ENCODE measurements around the gene CD209. TPM values are rescaled to one million over a fixed set of nuclear protein-coding genes. Genes with fewer than 3 reads are reported as not detected.

CD209 gene, protein sequence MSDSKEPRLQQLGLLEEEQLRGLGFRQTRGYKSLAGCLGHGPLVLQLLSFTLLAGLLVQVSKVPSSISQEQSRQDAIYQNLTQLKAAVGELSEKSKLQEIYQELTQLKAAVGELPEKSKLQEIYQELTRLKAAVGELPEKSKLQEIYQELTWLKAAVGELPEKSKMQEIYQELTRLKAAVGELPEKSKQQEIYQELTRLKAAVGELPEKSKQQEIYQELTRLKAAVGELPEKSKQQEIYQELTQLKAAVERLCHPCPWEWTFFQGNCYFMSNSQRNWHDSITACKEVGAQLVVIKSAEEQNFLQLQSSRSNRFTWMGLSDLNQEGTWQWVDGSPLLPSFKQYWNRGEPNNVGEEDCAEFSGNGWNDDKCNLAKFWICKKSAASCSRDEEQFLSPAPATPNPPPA
- not detected for polyA plus RNA-seq (2013, experiment 1 of 2)
- not detected for polyA plus RNA-seq (2013, experiment 2 of 2)

DNA sequence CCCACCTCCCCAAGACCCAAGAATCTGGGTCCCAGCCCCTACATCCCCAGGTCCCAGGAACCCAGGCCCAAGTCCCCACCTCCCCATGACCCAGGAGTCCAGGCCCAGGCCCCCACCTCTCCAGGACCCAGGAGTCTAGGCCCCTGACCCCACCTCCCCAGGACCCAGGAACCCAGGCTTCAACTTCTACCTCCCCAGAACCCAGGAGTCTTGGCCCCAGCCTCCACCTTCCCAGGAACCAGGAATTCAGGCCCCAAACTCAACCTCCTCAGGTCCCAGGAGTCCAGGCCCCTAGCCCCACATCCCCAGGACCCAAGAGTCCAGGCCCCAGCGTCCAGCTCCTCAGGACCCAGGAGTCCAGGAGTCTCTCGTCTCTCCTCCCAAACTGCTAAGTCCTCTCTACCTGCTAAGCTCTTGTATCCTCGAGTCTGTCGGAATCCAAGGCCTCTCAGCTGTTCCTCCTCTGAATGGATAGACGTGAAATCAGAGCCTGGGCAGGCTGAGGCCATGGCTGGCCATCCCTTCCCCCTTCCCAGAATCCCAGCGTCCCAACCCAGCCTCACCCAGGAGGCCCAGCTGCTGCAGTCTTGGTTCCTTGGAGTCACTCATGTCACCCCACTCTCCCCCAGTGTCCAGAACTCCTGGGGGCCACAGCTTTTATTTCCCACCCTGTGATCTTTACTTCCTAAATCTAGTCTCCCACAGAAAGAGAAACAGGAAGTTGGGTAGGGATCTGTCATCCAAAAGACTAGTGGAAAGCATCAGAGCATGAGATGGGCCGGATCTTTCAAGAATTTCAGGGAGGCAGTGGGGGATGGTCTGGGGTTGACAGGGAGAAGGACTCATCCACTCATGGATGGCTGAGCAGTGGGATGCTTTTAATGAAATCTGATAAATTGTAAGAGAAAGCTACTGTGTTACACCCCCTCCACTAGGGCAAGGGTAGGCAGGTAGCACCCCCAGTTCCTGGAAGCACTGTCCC is at the start of gene CD209:
Gene CD209, minus strand, starts transcription at position 632 of the 982 bp plus-strand sequence. Its CDS starts 23 bp downstream, at position 609.
- DNase-seq (ENCODE audit: low spot score): no peak
- Histone ChIP-seq H3K4me2 (ENCODE audit: insufficient read depth, low read length, poor library complexity, severe bottlenecking) (no peak within 1 kb of the TSS), H3K9me3 (replicated peaks in 1 of 2; ENCODE audit: control insufficient read depth in 2 of 2, insufficient read depth in 1 of 2, low read depth in 1 of 2, low read length in 2 of 2) (peaks cover 0 to 3% of the 10 kb centered on the region in 2 donors), H3K4ac (ENCODE audit: low read length) (no peak within 1 kb of the TSS), H3K23ac (ENCODE audit: low read depth, low read length, poor library complexity) (no peak within 1 kb of the TSS), H3K27ac (replicated peaks; ENCODE audit: low read length) (no peak within 1 kb of the TSS), H2AK5ac (ENCODE audit: low read depth, low read length) (peak within 1 kb of the TSS; percentile 22), H3K79me1 (ENCODE audit: low read depth, low read length) (no peaks in the 10 kb centered on the region), H2BK12ac (ENCODE audit: low read length) (no peak within 1 kb of the TSS), H2BK120ac (ENCODE audit: low read depth, low read length) (no peak within 1 kb of the TSS), H2BK15ac (ENCODE audit: low read length) (no peak within 1 kb of the TSS), H2BK5ac (ENCODE audit: low read length) (no peak within 1 kb of the TSS), H3K14ac (ENCODE audit: low read length) (no peak within 1 kb of the TSS), H3K4me3 (ENCODE audit: low read length in 2 of 2) (no peak within 1 kb of the TSS), H3K18ac (ENCODE audit: low read length) (peak within 1 kb of the TSS; percentile 24), H2AFZ (ENCODE audit: low read length) (peak within 1 kb of the TSS; percentile 23), H4K91ac (ENCODE audit: low read depth, low read length, poor library complexity) (no peak within 1 kb of the TSS), H3K4me1 (ENCODE audit: control insufficient read depth in 2 of 2, insufficient read depth in 1 of 2, low read depth in 1 of 2, low read length in 2 of 2) (no peaks in the 10 kb centered on the region), H4K8ac (ENCODE audit: low read depth, low read length) (no peak within 1 kb of the TSS), H3K9ac (ENCODE audit: low read depth, low read length, poor library complexity) (no peak within 1 kb of the TSS), H3K36me3 (replicated peaks in 1 of 2; ENCODE audit: control insufficient read depth in 2 of 2, insufficient read depth in 2 of 2, low read length in 2 of 2) (no peaks in the 10 kb centered on the region), H3K27me3 (ENCODE audit: control insufficient read depth in 3 of 3, insufficient read depth in 3 of 3, low read depth in 1 of 3, low read length in 3 of 3) (peaks cover 0 to 3% (median 0%) of the 10 kb centered on the region in 3 experiments)
- WGBS, 2 donors (ENCODE audit: extremely low coverage in 2 of 2, insufficient read length in 2 of 2, insufficient replicate concordance in 1 of 2): no CpG with 5 or more reads among the region's 7 CpGs

DNA sequence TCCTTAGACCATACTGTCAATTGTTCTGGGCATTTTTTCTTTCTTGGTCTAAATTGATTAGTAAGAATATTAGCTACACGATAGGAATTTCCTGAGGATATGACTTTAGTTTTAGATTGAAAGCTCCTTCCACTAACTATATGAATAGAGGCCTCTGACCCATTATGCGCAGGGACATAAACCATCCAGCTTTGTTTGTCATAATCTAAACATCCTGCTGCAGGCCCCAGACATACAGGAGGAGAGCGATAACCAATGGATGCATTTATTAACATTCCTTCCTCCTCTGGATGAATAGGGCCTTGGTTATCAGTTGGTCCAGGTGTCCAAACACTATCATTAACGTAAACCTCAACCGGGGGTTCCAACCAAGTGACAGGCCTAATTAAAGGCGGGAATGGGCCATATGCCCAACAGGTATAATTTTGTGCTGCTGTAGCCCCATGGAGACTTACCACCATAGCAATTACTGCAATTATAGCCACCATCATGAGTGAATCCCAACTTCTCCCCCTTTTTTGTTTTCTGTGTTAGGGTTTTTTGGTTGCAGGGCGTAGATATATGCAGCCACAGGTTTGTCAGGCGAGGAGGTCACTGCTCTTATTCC is 48.3 kb upstream of the CD209 start:
- peaks cover 0 to 2% of the 10 kb centered on the region in 2 donors for H3K4me1 ChIP-seq (ENCODE audit: control insufficient read depth in 2 of 2, insufficient read depth in 1 of 2, low read depth in 1 of 2, low read length in 2 of 2)
- H2BK120ac ChIP-seq (ENCODE audit: low read depth, low read length): no peak overlapping the region
- peaks cover 0 to 2% of the 10 kb centered on the region in 2 donors for H3K9me3 ChIP-seq (replicated peaks in 1 of 2; ENCODE audit: control insufficient read depth in 2 of 2, insufficient read depth in 1 of 2, low read depth in 1 of 2, low read length in 2 of 2)
- peaks cover under 1% of the 10 kb centered on the region for H3K79me1 ChIP-seq (ENCODE audit: low read depth, low read length)
- H2BK12ac ChIP-seq (ENCODE audit: low read length): no peak overlapping the region
- no peak overlapping the region for H3K9ac ChIP-seq (ENCODE audit: low read depth, low read length, poor library complexity)
- H2BK5ac ChIP-seq (ENCODE audit: low read length): no peak overlapping the region
- H3K18ac ChIP-seq (ENCODE audit: low read length): no peak overlapping the region
- no CpG with 5 or more reads among the region's 8 CpGs for WGBS, 2 donors (ENCODE audit: extremely low coverage in 2 of 2, insufficient read length in 2 of 2, insufficient replicate concordance in 1 of 2)
- H3K23ac ChIP-seq (ENCODE audit: low read depth, low read length, poor library complexity): no peak overlapping the region
- no peak overlapping the region for H3K27ac ChIP-seq (replicated peaks; ENCODE audit: low read length)
- H3K4me2 ChIP-seq (ENCODE audit: insufficient read depth, low read length, poor library complexity, severe bottlenecking): no peak overlapping the region
- no peaks in the 10 kb centered on the region for H3K36me3 ChIP-seq (replicated peaks in 1 of 2; ENCODE audit: control insufficient read depth in 2 of 2, insufficient read depth in 2 of 2, low read length in 2 of 2)
- no peak overlapping the region for H2AFZ ChIP-seq (ENCODE audit: low read length)
- H4K91ac ChIP-seq (ENCODE audit: low read depth, low read length, poor library complexity): no peak overlapping the region
- peaks cover 0 to 36% (median 1%) of the 10 kb centered on the region in 3 experiments for H3K27me3 ChIP-seq (ENCODE audit: control insufficient read depth in 3 of 3, insufficient read depth in 3 of 3, low read depth in 1 of 3, low read length in 3 of 3)
- no peak overlapping the region for H3K14ac ChIP-seq (ENCODE audit: low read length)
- no peak for DNase-seq (ENCODE audit: low spot score)
- H3K4me3 ChIP-seq (ENCODE audit: low read length in 2 of 2): no peak overlapping the region
- no peak overlapping the region for H4K8ac ChIP-seq (ENCODE audit: low read depth, low read length)
- H2BK15ac ChIP-seq (ENCODE audit: low read length): no peak overlapping the region
- no peak overlapping the region for H3K4ac ChIP-seq (ENCODE audit: low read length)
- H2AK5ac ChIP-seq (ENCODE audit: low read depth, low read length): no peak overlapping the region

DNA sequence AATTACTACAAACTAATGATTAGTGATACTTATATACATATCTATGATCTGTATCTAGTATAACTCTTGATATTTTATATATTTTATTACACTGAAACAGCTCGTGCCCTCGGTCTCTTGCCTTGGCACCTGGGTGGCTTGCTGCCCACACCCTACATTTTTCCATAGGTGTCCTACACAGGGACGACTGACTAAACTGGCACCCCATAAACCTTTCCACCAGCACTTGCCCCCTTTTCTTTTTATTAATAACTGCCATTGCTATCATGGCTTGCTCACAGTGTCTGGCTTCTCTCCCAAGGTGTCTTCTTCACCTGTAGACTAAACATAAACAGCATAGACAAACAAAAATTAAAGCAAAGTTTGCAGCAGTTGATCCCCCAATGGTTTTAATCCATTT is 46.2 kb upstream of the CD209 start:
- peaks cover 6 to 55% (median 21%) of the 10 kb centered on the region in 3 experiments for H3K27me3 ChIP-seq (ENCODE audit: control insufficient read depth in 3 of 3, insufficient read depth in 3 of 3, low read depth in 1 of 3, low read length in 3 of 3)
- no peak overlapping the region for H2BK15ac ChIP-seq (ENCODE audit: low read length)
- no peak overlapping the region for H3K14ac ChIP-seq (ENCODE audit: low read length)
- no peak overlapping the region for H2BK5ac ChIP-seq (ENCODE audit: low read length)
- no peak overlapping the region for H3K23ac ChIP-seq (ENCODE audit: low read depth, low read length, poor library complexity)
- H3K4me2 ChIP-seq (ENCODE audit: insufficient read depth, low read length, poor library complexity, severe bottlenecking): no peak overlapping the region
- no peak overlapping the region for H3K9ac ChIP-seq (ENCODE audit: low read depth, low read length, poor library complexity)
- peaks cover 2 to 5% of the 10 kb centered on the region in 2 donors for H3K9me3 ChIP-seq (replicated peaks in 1 of 2; ENCODE audit: control insufficient read depth in 2 of 2, insufficient read depth in 1 of 2, low read depth in 1 of 2, low read length in 2 of 2)
- no peak overlapping the region for H3K4me3 ChIP-seq (ENCODE audit: low read length in 2 of 2)
- H3K27ac ChIP-seq (replicated peaks; ENCODE audit: low read length): no peak overlapping the region
- no peak overlapping the region for H4K91ac ChIP-seq (ENCODE audit: low read depth, low read length, poor library complexity)
- H3K36me3 ChIP-seq (replicated peaks in 1 of 2; ENCODE audit: control insufficient read depth in 2 of 2, insufficient read depth in 2 of 2, low read length in 2 of 2): no peaks in the 10 kb centered on the region
- H2AK5ac ChIP-seq (ENCODE audit: low read depth, low read length): no peak overlapping the region
- no peak overlapping the region for H2BK120ac ChIP-seq (ENCODE audit: low read depth, low read length)
- H2AFZ ChIP-seq (ENCODE audit: low read length): no peak overlapping the region
- H3K4ac ChIP-seq (ENCODE audit: low read length): no peak overlapping the region
- WGBS, 2 donors (ENCODE audit: extremely low coverage in 2 of 2, insufficient read length in 2 of 2, insufficient replicate concordance in 1 of 2): no CpG with 5 or more reads among the region's 3 CpGs
- peaks cover 4% of the 10 kb centered on the region for H3K79me1 ChIP-seq (ENCODE audit: low read depth, low read length)
- DNase-seq (ENCODE audit: low spot score): no peak
- peaks cover 0 to 7% of the 10 kb centered on the region in 2 donors for H3K4me1 ChIP-seq (ENCODE audit: control insufficient read depth in 2 of 2, insufficient read depth in 1 of 2, low read depth in 1 of 2, low read length in 2 of 2)
- H2BK12ac ChIP-seq (ENCODE audit: low read length): no peak overlapping the region
- no peak overlapping the region for H3K18ac ChIP-seq (ENCODE audit: low read length)
- H4K8ac ChIP-seq (ENCODE audit: low read depth, low read length): no peak overlapping the region

Data from neuronal stem cell (in vitro differentiated cells).